ENCODE results near the gene GDF10. TPM values are rescaled to one million over a fixed set of nuclear protein-coding genes. Genes with fewer than 3 reads are reported as not detected.

The GDF10 gene
- total and polyA plus RNA-seq, 9 of the 15 experiments (the other 6 are each of a cell fraction or from before 2014, with no cell fraction given) = 0.03 to 0.20 (median 0.11) TPM; not detected in 6

GRCh38 chr10:47319784-47320183, 19.8 kb downstream of the GDF10 start (continued):
- no peak for TF ChIP-seq THAP12 (CRISPR knock-in tag; IDR thresholded peaks at IDR 0.05)
- TF ChIP-seq SMAD1 (IDR thresholded peaks at IDR 0.05; ENCODE audit: low read depth, low read length, partially characterized antibody) = no peak
- TF ChIP-seq MAFF (IDR thresholded peaks at IDR 0.05; ENCODE audit: low read length) = no peak
- no peak for TF ChIP-seq POLR2H (tag; IDR thresholded peaks at IDR 0.05; ENCODE audit: low read depth)
- TF ChIP-seq ZNF324 (CRISPR knock-in tag; IDR thresholded peaks at IDR 0.05) = no peak
- TF ChIP-seq ZBTB49 (CRISPR knock-in tag; IDR thresholded peaks at IDR 0.05; ENCODE audit: borderline replicate concordance) = no peak
- no peak for TF ChIP-seq BCOR (IDR thresholded peaks at IDR 0.05)
- TF ChIP-seq HDAC6 (IDR thresholded peaks at IDR 0.05; ENCODE audit: low read depth, low read length) = no peak
- no peak for TF ChIP-seq EZH2 (IDR thresholded peaks at IDR 0.05; ENCODE audit: borderline replicate concordance, low read depth, low read length)
- TF ChIP-seq ZNF408 (CRISPR knock-in tag; IDR thresholded peaks at IDR 0.05; ENCODE audit: low read depth) = no peak
- TF ChIP-seq ZNF639 (CRISPR knock-in tag; conservative IDR thresholded peaks at IDR 0.05 in 1 of 2, IDR thresholded peaks at IDR 0.05 in 1 of 2) = no peak
- no peak for TF ChIP-seq CCAR2 (IDR thresholded peaks at IDR 0.05; ENCODE audit: low read depth, low read length)

Data from K562 (cell line).